SK-N-SH (cell line): Measurements from ENCODE around the gene CST9L. TPM values are rescaled to one million over a fixed set of nuclear protein-coding genes. Genes with fewer than 3 reads are reported as not detected.

Source experiments
- CTCF ChIA-PET: fragments of 300-600, 350-600 bp; formaldehyde crosslinking; extraction: SDS; loops from one replicate; lab custom pipeline; 2021; lab: Yijun Ruan, JAX
- POLR2A ChIA-PET: fragments of 350-600 bp; sonication (Branson Sonifier 250); formaldehyde crosslinking; extraction: SDS; loops from one replicate; lab custom pipeline; 2020; ENCODE audit warnings: antibody characterized with exemption, inconsistent platforms; lab: Yijun Ruan, JAX
- DNase-seq: peaks from one replicate; pipeline ENCODE4 v3.0.0; 2012
- H2AFZ ChIP-seq: fragments of 200-600 bp; sonication (generic); 2 replicates; pipeline ENCODE4 v1.8.1; 2016; ENCODE audit warnings: antibody characterized with exemption, mild to moderate bottlenecking, low read depth
- H3F3A ChIP-seq: fragments of 200-600 bp; sonication (generic); replicated peaks from 2 replicates; pipeline ENCODE3; 2016; ENCODE audit warnings: antibody characterized with exemption, mild to moderate bottlenecking; ENCODE audit not compliant: insufficient read depth
- H3K27ac ChIP-seq, 2 experiments: fragments of 200-500 bp in 1 of 2; fragments of 200-600 bp in 1 of 2; sonication (Bioruptor generic) in 1 of 2; sonication (generic), shearing (Covaris generic) in 1 of 2; 2 replicates each; pipeline versions ENCODE4 v1.5.1 to v1.6.1; 2014 to 2016; ENCODE audit warnings: low read depth in 2 of 2, inconsistent platforms in 1 of 2, low read length in 1 of 2, mild to moderate bottlenecking in 1 of 2, mixed read lengths in 1 of 2
- H3K27me3 ChIP-seq: fragments of 200-600 bp; sonication (generic), shearing (Covaris generic); 2 replicates; pipeline ENCODE4 v1.6.1; 2016; ENCODE audit warnings: mixed run types; ENCODE audit not compliant: insufficient read depth
- H3K36me3 ChIP-seq, 2 experiments: fragments of 200-500 bp in 1 of 2; fragments of 200-600 bp in 1 of 2; sonication (Bioruptor generic) in 1 of 2; sonication (generic) in 1 of 2; replicated peaks in 1 of 2; 2 replicates each; pipeline versions ENCODE3 to v1.5.1; 2014 to 2016; ENCODE audit warnings: low read length in 1 of 2, mild to moderate bottlenecking in 1 of 2; ENCODE audit not compliant: insufficient read depth in 2 of 2, control insufficient read depth in 1 of 2
- H3K4me1 ChIP-seq, 2 experiments: fragments of 200-500 bp in 1 of 2; fragments of 200-600 bp in 1 of 2; sonication (Bioruptor generic) in 1 of 2; sonication (generic), shearing (Covaris generic) in 1 of 2; 2 replicates each; pipeline versions ENCODE4 v1.5.1 to v1.6.1; 2014 to 2016; ENCODE audit warnings: low read depth in 1 of 2, low read length in 1 of 2, mixed run types in 1 of 2; ENCODE audit not compliant: insufficient read depth in 2 of 2, control insufficient read depth in 1 of 2
- H3K4me2 ChIP-seq: fragments of 200-600 bp; sonication (generic), shearing (Covaris generic); 2 replicates; pipeline ENCODE4 v1.6.1; 2017; ENCODE audit warnings: mixed run types
- H3K4me3 ChIP-seq, 2 experiments: fragments of 200-500 bp in 1 of 2; fragments of 200-600 bp in 1 of 2; sonication (Bioruptor generic) in 1 of 2; sonication (generic), shearing (Covaris generic) in 1 of 2; 2 replicates each; pipeline versions ENCODE4 v1.5.1 to v1.8.1; 2014 to 2016; ENCODE audit warnings: low read depth in 2 of 2, inconsistent platforms in 1 of 2, low read length in 1 of 2, mild to moderate bottlenecking in 1 of 2, mixed read lengths in 1 of 2, moderate library complexity in 1 of 2
- H3K79me2 ChIP-seq: fragments of 200-600 bp; sonication (generic); 2 replicates; pipeline ENCODE4 v1.8.1; 2017; ENCODE audit warnings: mild to moderate bottlenecking; ENCODE audit not compliant: insufficient read depth
- H3K9ac ChIP-seq: fragments of 200-600 bp; sonication (generic); 2 replicates; pipeline ENCODE4 v1.6.1; 2017; ENCODE audit warnings: mixed run types
- H3K9me2 ChIP-seq: fragments of 200-600 bp; sonication (generic); 2 replicates; pipeline ENCODE4 v1.6.1; 2017; ENCODE audit warnings: mixed run types
- H3K9me3 ChIP-seq: fragments of 200-600 bp; sonication (generic); 2 replicates; pipeline ENCODE4 v1.6.1; 2017; ENCODE audit warnings: mixed run types, mild to moderate bottlenecking, moderate library complexity
- H4K20me1 ChIP-seq: fragments of 200-600 bp; sonication (generic); 2 replicates; pipeline ENCODE4 v1.6.1; 2017; ENCODE audit warnings: mild to moderate bottlenecking, mixed run types; ENCODE audit not compliant: insufficient read depth
- CHD2 ChIP-seq: fragments of 150-350 bp; IDR thresholded peaks from 2 replicates; pipeline ENCODE4 v1.6.1; 2018; ENCODE audit warnings: low read length; ENCODE audit not compliant: partially characterized antibody
- CTCF ChIP-seq: fragments of 200-600 bp; sonication (generic); IDR thresholded peaks from 2 replicates; pipeline ENCODE4 v1.6.1; 2017; ENCODE audit warnings: antibody characterized with exemption, mild to moderate bottlenecking, moderate library complexity
- FOSL2 ChIP-seq: IDR thresholded peaks from 2 replicates; pipeline ENCODE4 v1.4.0; 2012; ENCODE audit warnings: low read depth, mild to moderate bottlenecking, moderate library complexity, borderline replicate concordance
- GATA2 ChIP-seq: sonication (generic); formaldehyde crosslinking; IDR thresholded peaks from 2 replicates; pipeline ENCODE4 v1.5.0; 2020; ENCODE audit warnings: mild to moderate bottlenecking, missing genetic modification reagents
- MEF2A ChIP-seq: IDR thresholded peaks from 2 replicates; pipeline ENCODE4 v1.4.0; 2012; ENCODE audit warnings: low read depth, borderline replicate concordance
- MXI1 ChIP-seq: IDR thresholded peaks from 2 replicates; pipeline ENCODE4 v1.6.1; 2012; ENCODE audit warnings: mild to moderate bottlenecking, low read depth, low read length, improper control_type of control experiment
- NFIC ChIP-seq: IDR thresholded peaks from 2 replicates; pipeline ENCODE4 v1.4.0; 2012; ENCODE audit warnings: borderline replicate concordance
- POLR2AphosphoS5 ChIP-seq: IDR thresholded peaks from 2 replicates; pipeline ENCODE4 v1.6.1; 2012; ENCODE audit warnings: low read depth, low read length
- RCOR1 ChIP-seq: fragments of 150-350 bp; IDR thresholded peaks from 2 replicates; pipeline ENCODE4 v1.6.1; 2017; ENCODE audit warnings: antibody characterized with exemption, low read length
- RFX5 ChIP-seq: IDR thresholded peaks from 2 replicates; pipeline ENCODE4 v1.6.1; 2012; ENCODE audit warnings: mild to moderate bottlenecking, improper control_type of control experiment, low read length
- RXRA ChIP-seq: IDR thresholded peaks from 2 replicates; pipeline ENCODE4 v1.4.0; 2012; ENCODE audit warnings: low read depth, mild to moderate bottlenecking, borderline replicate concordance
- SIN3A ChIP-seq: IDR thresholded peaks from 2 replicates; pipeline ENCODE4 v1.6.1; 2012; ENCODE audit warnings: low read depth, mild to moderate bottlenecking, low read length, moderate library complexity, borderline replicate concordance
- SMC3 ChIP-seq: IDR thresholded peaks from 2 replicates; pipeline ENCODE4 v1.6.1; 2012; ENCODE audit warnings: low read depth, low read length, improper control_type of control experiment
- TCF12 ChIP-seq: IDR thresholded peaks from 2 replicates; pipeline ENCODE4 v1.4.0; 2012
- USF2 ChIP-seq: fragments of 150-350 bp; IDR thresholded peaks from 2 replicates; pipeline ENCODE4 v1.6.1; 2017; ENCODE audit warnings: antibody characterized with exemption, low read length, low read depth, borderline replicate concordance
- YY1 ChIP-seq: IDR thresholded peaks from 2 replicates; pipeline ENCODE4 v1.4.0; 2012; ENCODE audit warnings: low read depth, mild to moderate bottlenecking
- ZBTB33 ChIP-seq: IDR thresholded peaks from 2 replicates; pipeline ENCODE4 v1.4.0; 2012; ENCODE audit warnings: low read depth, borderline replicate concordance
- WGBS: methylation state at CpG from one replicate; pipeline ENCODE4 v1.1.6; 2017; ENCODE audit warnings: low lambda C conversion rate; 5-methylcytosine and 5-hydroxymethylcytosine counted together
- polyA plus RNA-seq, 3 experiments: library from polyadenylated mRNA; depleted of rRNA; stranded (reverse); fragments of >200 nt; gene quantifications; 2 replicates each; pipeline ENCODE4 v1.2.3, GENCODE V29; 2012

Gene CST9L
- polyA plus RNA-seq, 1 of the 3 experiments (the other 2 are of a cell fraction) = not detected

- H3K9me2 ChIP-seq = no peaks in the 10 kb centered on the region
- H3K4me1 ChIP-seq = no peaks in the 10 kb centered on the region
- CTCF ChIA-PET = interaction anchor here (0.9 to 1.2 kb wide), 2 partner anchors 12 to 14 kb away, joined by 3 read pairs; no protein-coding TSS in a partner anchor
- H3K4me3 ChIP-seq = no peak overlapping the region
- no peaks in the 10 kb centered on the region for H3K27me3 ChIP-seq
- no peak for TF ChIP-seq CTCF
- TF ChIP-seq CHD2 = no peak
- no peak for TF ChIP-seq ZBTB33
- TF ChIP-seq NFIC = no peak
- TF ChIP-seq GATA2 (CRISPR knock-in tag) = no peak
- TF ChIP-seq YY1 = no peak
- no peak for TF ChIP-seq SIN3A
- no peak for TF ChIP-seq MEF2A
- TF ChIP-seq TCF12 = no peak
- no peak for TF ChIP-seq USF2
- no peak for TF ChIP-seq RXRA
- no peak for TF ChIP-seq RCOR1
- no peak for TF ChIP-seq FOSL2
- no peak for TF ChIP-seq POLR2AphosphoS5
- TF ChIP-seq RFX5 = no peak
- no peak for TF ChIP-seq MXI1
- no peak for TF ChIP-seq SMC3
- TF ChIP-seq, all 33 proteins: peak for 0
- H3K9me3 ChIP-seq = no peaks in the 10 kb centered on the region
- H4K20me1 ChIP-seq = no peaks in the 10 kb centered on the region
- no peak overlapping the region for H3K27ac ChIP-seq
- POLR2A ChIA-PET = no interaction called here
- H3K9ac ChIP-seq = no peak overlapping the region
- no peak overlapping the region for H2AFZ ChIP-seq
- no peaks in the 10 kb centered on the region for H3K79me2 ChIP-seq
- WGBS = 8% methylated on average over 5 of the region's 5 CpGs
- H3F3A ChIP-seq = no peaks in the 10 kb centered on the region
- no peaks in the 10 kb centered on the region for H3K36me3 ChIP-seq
- H3K4me2 ChIP-seq = no peak overlapping the region
- no peak for DNase-seq
Observed at GRCh38 chr20:23585808-23586734, 17.8 kb upstream of the CST9L start.
